Fibroblast of the aortic adventitia (primary cell): ENCODE results near the gene CNTN2. TPM values are rescaled to one million over a fixed set of nuclear protein-coding genes. Genes with fewer than 3 reads are reported as not detected.

Experiments used
- DNase-seq: peaks from one replicate; pipeline ENCODE4 v3.0.0-alpha.2; 2010; ENCODE audit warnings: low read depth
- H3K4me3 ChIP-seq: 2 replicates; pipeline ENCODE4 v1.5.1; 2011; ENCODE audit warnings: low read depth, mild to moderate bottlenecking, control low read depth, low read length, moderate library complexity
- total RNA-seq: library from RNA; depleted of rRNA; stranded (reverse); fragments of >200 nt; gene quantifications from 2 replicates; pipeline ENCODE4 v1.2.3, GENCODE V29; 2012; ENCODE audit warnings: low replicate concordance
- TF ChIP-seq, protein P1 (sequence below): IDR thresholded peaks from 2 replicates; pipeline ENCODE4 v1.5.1; 2011; ENCODE audit warnings: mild to moderate bottlenecking, low read length, control low read depth, inconsistent platforms; ENCODE audit not compliant: insufficient read depth

Gene CNTN2
- total RNA-seq, result not detected in 2 replicates

DNA sequence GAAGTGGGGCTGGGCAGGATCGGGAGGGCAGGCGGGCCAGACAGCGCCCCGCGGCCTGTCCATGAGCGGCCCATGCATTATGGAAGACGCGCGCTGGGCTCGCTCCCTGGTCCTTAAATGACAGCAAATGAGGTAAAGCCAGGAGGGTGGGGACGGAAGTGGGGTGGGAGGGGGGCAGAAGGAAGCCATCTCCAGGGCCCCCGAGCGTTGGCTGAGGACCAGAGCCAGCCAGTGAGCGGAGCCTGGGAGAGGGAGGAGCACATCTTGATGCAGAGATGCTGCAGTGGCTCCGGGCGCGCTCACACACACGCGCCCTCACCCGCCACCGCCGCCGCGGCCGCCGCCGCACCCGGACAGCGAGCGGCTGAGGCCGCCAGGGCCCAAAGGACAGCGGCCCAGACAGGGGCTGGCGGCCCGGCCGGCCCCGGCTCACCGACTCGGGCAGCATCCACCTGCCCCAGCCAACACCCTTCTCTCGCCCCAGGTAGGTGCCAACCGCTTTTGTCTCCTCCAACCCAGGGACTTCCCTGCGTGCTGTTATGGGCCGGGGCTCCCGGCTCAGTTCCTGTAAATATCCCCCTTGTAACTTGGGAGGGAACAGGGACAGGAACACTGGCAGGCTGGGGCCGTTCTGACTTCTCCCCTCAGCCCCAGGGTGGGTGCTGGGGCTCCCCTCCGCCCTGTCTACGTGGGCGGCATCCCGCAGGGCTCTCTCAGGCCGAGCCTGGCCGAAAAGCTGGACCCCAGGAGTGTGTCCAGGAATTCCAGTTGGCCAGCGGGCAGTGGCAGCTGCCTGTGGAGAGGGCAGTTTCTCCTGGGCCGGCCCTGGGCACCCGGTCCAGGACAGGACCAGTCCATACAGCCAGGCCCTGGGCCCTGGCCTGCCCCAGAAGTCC lies at the start of gene CNTN2:
Gene CNTN2, plus strand, starts transcription at position 302 of the 896 bp plus-strand sequence. CDS start 9,974 bp downstream, outside the sequence.
- TF ChIP-seq, protein P1, sequence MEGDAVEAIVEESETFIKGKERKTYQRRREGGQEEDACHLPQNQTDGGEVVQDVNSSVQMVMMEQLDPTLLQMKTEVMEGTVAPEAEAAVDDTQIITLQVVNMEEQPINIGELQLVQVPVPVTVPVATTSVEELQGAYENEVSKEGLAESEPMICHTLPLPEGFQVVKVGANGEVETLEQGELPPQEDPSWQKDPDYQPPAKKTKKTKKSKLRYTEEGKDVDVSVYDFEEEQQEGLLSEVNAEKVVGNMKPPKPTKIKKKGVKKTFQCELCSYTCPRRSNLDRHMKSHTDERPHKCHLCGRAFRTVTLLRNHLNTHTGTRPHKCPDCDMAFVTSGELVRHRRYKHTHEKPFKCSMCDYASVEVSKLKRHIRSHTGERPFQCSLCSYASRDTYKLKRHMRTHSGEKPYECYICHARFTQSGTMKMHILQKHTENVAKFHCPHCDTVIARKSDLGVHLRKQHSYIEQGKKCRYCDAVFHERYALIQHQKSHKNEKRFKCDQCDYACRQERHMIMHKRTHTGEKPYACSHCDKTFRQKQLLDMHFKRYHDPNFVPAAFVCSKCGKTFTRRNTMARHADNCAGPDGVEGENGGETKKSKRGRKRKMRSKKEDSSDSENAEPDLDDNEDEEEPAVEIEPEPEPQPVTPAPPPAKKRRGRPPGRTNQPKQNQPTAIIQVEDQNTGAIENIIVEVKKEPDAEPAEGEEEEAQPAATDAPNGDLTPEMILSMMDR, result no peak
- no peak for DNase-seq
- no peak within 1 kb of the TSS for H3K4me3 ChIP-seq

- TF ChIP-seq, protein P1, result no peak
- DNase-seq, result no peak
- H3K4me3 ChIP-seq, result no peak overlapping the region
Observed at GRCh38 chr1:204994086-204994862, 48.7 kb upstream of the CNTN2 start.

DNA sequence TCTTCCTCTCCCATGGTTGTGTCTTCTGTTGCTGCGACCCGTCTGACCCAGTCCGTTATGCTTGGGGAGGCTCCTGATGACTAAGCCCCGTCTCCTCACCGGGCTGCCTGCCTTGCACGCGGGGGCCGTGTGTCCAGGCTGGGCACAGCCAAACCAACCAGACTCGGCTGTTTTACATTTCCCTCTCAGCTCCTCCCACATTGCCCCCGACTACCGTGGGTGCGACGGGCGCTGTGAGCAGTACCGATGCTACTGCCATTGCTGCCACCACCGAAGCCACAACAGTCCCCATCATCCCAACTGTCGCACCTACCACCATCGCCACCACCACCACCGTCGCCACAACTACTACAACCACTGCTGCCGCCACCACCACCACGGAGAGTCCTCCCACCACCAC lies 46.0 kb upstream of the CNTN2 start:
- no peak for DNase-seq
- H3K4me3 ChIP-seq, result no peak overlapping the region
- TF ChIP-seq, protein P1, result no peak

GRCh38 chr1:204997591-204998355 lies 45.2 kb upstream of the CNTN2 start:
- TF ChIP-seq, protein P1, result no peak
- no peak overlapping the region for H3K4me3 ChIP-seq
- peak; percentile 11 for DNase-seq

DNA sequence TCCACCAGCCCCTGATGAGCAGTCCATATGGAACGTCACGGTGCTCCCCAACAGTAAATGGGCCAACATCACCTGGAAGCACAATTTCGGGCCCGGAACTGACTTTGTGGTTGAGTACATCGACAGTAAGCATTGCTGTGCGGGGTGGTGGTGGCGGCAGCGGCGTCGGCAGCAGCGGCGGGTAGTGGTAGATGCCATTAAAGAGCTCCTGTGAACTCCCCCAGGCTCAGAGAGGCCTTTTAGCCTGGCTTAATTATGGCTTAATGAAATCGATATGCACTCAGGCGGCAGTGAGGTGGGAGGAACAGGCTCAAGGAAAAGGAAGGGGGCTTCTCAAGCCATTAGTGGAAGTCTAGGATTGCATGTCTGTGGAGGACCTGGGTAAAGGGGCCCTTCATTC lies 41.9 kb upstream of the CNTN2 start:
- no peak for DNase-seq
- H3K4me3 ChIP-seq, result no peak overlapping the region
- TF ChIP-seq, protein P1, result no peak

DNA sequence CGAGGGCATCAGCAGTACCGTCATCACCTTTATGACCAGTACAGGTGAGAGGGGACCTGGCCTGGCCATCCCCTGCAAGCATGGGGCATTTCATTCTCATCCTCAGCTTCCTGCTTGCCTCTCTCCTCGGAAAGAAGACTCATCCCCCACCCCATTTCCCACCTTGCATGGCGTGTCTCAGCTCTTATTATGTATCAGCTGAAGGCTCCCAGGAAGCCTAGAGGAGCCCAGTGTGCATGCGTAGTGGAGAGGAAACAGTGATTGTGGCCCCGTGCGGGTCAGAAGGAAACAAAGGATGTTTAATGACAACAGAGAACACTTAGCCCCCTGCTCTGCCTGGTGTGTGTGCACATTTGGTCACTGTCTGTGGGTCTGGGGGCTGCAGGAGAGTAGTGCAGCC lies 40.3 kb upstream of the CNTN2 start:
- H3K4me3 ChIP-seq, result no peak overlapping the region
- DNase-seq, result no peak
- TF ChIP-seq, protein P1, result no peak
